GM18499 (cell line): ENCODE measurements around the gene ZFP91.

Experiments
- ATAC-seq: cut with Tn5 transposase; IDR thresholded peaks from one replicate; pipeline ENCODE4 v1.9.1; 2021; ENCODE audit warnings: moderate number of reproducible peaks; ENCODE audit not compliant: insufficient read depth, unreplicated experiment

ZFP91 gene

GRCh38 chr11:58658623-58659022 is 79.8 kb downstream of the ZFP91 start:
- ATAC-seq: no peak

- no peak for ATAC-seq
Observed at GRCh38 chr11:58659404-58659803, 80.5 kb downstream of the ZFP91 start.

DNA sequence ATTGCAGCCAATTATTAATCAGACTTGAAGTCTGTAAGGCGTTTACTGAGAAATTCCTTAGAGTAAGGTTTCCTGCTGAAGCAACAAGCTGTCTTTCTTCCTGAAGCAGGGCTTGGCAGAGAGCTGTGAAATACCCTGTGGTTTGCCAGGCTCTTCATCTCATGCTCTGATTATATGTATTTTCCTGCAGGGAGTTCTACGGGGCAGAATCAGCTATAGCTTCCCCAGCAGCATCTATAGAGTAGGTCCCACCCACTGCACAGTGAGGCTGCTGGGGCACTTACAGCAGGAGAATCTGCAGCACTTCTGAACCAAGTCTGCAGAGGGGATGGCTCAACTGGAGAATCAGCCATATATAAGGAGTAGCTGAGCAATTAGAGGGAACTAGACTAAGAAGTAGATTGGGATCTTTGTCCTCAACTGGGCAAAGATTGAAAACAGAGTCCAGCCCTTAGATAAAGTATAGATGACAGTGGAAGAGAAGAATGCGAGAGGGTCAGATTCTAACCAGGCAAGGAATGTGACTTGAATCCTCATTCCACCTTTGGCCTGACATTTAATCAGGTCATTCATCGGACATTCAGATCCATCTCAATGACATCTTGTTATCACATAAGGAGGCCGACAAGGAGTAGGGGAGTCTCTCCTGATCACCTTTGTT is 81.2 kb downstream of the ZFP91 start:
- ATAC-seq: no peak
